GM19468 (cell line): Measurements from ENCODE around the gene VDR.

Source experiments
- ATAC-seq: cut with Tn5 transposase; IDR thresholded peaks from one replicate; pipeline ENCODE4 v1.9.1; 2021; ENCODE audit warnings: mild to moderate bottlenecking, moderate library complexity, moderate number of reproducible peaks; ENCODE audit not compliant: unreplicated experiment; ENCODE audit errors: extremely low read depth

The VDR gene

GRCh38 chr12:47904713-47905709 lies at the start of gene VDR:
VDR (minus strand) TSS chr12:47904994; CDS start chr12:47879113, 25,881 bp downstream.
- ATAC-seq = no peak

GRCh38 chr12:47954058-47954457 lies 49.3 kb upstream of the VDR start:
- no peak for ATAC-seq

GRCh38 chr12:47950856-47951468 lies 46.2 kb upstream of the VDR start:
- ATAC-seq = no peak

- no peak for ATAC-seq
Observed at GRCh38 chr12:47949441-47950341, 44.9 kb upstream of the VDR start.

GRCh38 chr12:47947341-47947740 lies 42.5 kb upstream of the VDR start:
- no peak for ATAC-seq

- ATAC-seq = no peak
Observed at GRCh38 chr12:47946413-47947323, 41.9 kb upstream of the VDR start.

- ATAC-seq = no peak
Observed at GRCh38 chr12:47945341-47945728, 40.5 kb upstream of the VDR start.

GRCh38 chr12:47944685-47945340 lies 40.0 kb upstream of the VDR start:
- no peak for ATAC-seq

GRCh38 chr12:47943623-47944340 lies 39.0 kb upstream of the VDR start:
- ATAC-seq = no peak

GRCh38 chr12:47942614-47943225 lies 37.9 kb upstream of the VDR start:
- no peak for ATAC-seq

GRCh38 chr12:47941871-47942613 lies 37.2 kb upstream of the VDR start:
- ATAC-seq = no peak

- ATAC-seq = no peak
Observed at GRCh38 chr12:47941475-47941780, 36.6 kb upstream of the VDR start.

GRCh38 chr12:47940773-47941474 lies 36.1 kb upstream of the VDR start:
- ATAC-seq = no peak

- ATAC-seq = no peak
Observed at GRCh38 chr12:47939009-47939601, 34.3 kb upstream of the VDR start.

- ATAC-seq = no peak
Observed at GRCh38 chr12:47938594-47938993, 33.8 kb upstream of the VDR start.

- ATAC-seq = no peak
Observed at GRCh38 chr12:47938093-47938492, 33.3 kb upstream of the VDR start.
